GM10248 (cell line): ENCODE data around the gene PTPRN2.

Experiments used
- CTCF ChIA-PET: fragments of 300-600 bp; sonication (Branson Sonifier 250); formaldehyde crosslinking; extraction: SDS; loops from one replicate; lab custom pipeline; 2021; ENCODE audit warnings: antibody characterized with exemption; lab: Yijun Ruan, JAX
- POLR2A ChIA-PET: fragments of 350-650 bp; sonication (Branson Sonifier 250); formaldehyde crosslinking; extraction: SDS; loops from one replicate; lab custom pipeline; 2020; ENCODE audit warnings: antibody characterized with exemption; lab: Yijun Ruan, JAX
- DNase-seq: peaks from one replicate; pipeline ENCODE4 v3.0.0; 2012; ENCODE audit errors: extremely low spot score
- TF ChIP-seq, protein P1 (sequence below): IDR thresholded peaks from 2 replicates; pipeline ENCODE4 v1.5.1; 2012; ENCODE audit warnings: mild to moderate bottlenecking, low read depth; ENCODE audit errors: extremely low read depth, missing control alignments, control extremely low read depth

The PTPRN2 gene

DNA sequence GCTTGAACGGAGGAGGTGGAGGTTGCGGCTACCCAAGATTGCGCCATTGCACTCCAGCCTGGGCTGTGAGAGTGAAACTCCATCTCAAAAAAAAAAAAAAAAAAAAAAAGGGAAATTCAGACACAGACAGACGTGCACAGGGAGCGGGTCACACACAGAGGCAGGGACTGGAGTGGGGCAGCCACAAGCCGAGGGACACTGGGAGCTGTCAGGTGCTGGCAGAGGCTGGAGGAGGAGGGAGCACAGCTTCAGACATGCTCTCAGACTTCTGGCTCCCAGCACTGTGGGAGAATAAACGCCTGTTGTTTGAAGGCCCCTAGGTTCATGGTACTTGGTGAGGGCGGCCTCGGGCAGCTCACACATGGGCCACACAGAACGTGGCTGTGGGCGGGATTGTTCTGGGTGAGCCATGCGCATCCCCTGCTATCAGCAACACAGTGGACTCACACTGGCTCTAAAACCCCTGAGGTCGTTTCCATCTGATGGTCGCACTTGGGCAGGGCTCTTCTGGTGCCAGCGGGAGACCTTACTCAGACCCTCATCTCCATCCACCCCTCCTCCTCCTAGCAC is 874.9 kb downstream of the PTPRN2 start:
- TF ChIP-seq, protein P1, sequence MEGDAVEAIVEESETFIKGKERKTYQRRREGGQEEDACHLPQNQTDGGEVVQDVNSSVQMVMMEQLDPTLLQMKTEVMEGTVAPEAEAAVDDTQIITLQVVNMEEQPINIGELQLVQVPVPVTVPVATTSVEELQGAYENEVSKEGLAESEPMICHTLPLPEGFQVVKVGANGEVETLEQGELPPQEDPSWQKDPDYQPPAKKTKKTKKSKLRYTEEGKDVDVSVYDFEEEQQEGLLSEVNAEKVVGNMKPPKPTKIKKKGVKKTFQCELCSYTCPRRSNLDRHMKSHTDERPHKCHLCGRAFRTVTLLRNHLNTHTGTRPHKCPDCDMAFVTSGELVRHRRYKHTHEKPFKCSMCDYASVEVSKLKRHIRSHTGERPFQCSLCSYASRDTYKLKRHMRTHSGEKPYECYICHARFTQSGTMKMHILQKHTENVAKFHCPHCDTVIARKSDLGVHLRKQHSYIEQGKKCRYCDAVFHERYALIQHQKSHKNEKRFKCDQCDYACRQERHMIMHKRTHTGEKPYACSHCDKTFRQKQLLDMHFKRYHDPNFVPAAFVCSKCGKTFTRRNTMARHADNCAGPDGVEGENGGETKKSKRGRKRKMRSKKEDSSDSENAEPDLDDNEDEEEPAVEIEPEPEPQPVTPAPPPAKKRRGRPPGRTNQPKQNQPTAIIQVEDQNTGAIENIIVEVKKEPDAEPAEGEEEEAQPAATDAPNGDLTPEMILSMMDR = no peak
- POLR2A ChIA-PET = no interaction called here
- DNase-seq = no peak
- CTCF ChIA-PET = no interaction called here

DNA sequence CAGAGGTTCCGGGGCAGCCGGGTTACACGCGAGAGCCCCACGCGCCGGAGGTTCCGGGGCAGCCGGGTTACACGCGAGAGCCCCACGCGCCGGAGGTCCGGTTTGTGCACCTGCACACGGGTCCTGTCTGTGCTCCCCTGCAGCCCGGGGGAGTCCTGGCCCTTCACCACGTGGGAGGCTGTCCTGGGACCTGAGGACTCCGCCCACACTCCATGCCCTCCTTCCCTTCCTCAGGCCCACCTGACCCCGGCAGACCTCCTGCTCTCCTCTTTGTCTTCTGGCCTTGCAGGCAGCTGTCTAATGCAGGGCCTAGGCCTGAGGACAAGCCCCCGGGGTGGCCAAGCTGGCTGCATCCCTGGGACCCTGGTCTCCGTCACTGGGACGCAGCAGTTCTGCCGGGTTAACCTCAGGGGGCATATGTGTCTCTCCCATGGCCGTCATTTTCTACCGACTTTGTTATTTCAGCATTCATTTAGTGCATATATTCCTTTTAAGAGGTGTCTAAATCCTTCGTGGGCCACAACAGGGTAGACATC is 876.2 kb downstream of the PTPRN2 start:
- TF ChIP-seq, protein P1 = no peak
- DNase-seq = no peak
- CTCF ChIA-PET = no interaction called here
- POLR2A ChIA-PET = no interaction called here

DNA sequence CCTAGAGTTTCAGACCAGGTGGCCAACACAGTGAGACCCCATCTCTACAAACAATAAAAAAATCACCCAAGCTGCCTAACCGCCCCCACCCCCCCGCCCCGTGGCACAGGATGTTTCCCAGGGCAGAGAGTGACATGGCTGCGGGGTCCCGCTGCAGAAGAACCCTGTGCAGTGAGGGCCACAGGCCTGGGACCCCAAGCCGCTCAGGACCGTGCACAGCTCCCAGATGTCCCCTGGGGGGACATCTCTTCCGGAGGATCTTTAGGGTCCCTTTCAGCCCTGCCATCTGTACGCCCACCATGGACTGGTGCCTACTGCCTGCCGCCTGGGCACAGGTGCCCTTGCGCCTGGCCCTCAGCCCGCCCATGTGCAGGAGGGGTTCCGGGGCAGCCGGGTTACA is 877.2 kb downstream of the PTPRN2 start:
- POLR2A ChIA-PET = no interaction called here
- CTCF ChIA-PET = no interaction called here
- TF ChIP-seq, protein P1 = no peak
- DNase-seq = no peak

DNA sequence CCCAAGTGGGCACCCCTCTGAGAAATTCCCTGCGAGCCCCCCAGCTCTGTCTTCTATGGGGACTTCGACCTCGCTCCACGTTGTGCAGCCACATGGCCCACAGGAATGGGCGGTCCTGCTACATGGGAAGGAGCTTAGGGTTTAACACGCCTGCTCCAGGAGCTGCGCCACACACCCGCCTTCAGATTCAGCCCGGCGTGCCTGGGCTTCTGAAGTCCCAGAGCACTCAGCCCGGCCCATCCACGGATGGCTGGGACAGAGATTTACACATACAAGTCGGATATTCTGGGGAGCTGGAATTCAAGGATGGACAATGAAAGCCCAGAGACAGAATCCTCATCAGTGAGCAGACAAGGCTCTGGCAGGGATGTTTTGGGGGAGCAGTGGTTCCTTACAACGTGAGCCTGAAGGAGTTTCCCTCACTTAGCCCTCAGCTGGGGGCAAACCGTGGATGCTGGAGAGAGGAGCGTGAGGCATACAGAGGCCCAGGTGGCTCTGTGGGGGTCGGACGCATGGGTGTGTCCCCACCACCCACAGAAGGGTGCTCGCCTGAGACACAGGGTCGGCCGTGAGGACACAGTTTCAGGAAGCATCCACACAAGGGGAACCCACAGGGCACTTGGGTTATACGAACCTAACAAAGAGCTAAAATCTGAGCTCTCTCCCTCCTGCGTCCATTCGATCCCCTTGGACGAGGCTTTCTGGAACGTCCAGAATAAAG is 877.9 kb downstream of the PTPRN2 start:
- TF ChIP-seq, protein P1 = no peak
- POLR2A ChIA-PET = no interaction called here
- DNase-seq = no peak
- CTCF ChIA-PET = no interaction called here

DNA sequence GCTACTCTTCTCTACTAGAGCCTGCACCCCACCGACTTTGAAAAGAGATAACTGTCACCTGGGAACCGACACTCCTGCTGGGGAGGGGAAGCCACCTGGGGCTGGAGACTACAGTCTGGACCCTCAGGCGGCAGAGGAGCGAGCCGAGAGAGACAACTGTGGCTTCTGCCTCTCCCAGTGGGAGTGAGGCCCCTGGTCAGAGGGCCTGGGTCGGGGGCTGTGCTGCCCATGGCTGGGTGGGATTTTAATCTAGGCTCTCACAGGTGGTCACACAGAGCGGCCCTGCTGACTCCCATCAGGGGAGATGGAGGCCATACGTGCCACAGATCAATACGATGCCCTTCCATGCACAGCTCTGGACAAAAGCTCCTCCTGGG is 878.7 kb downstream of the PTPRN2 start:
- TF ChIP-seq, protein P1 = no peak
- POLR2A ChIA-PET = no interaction called here
- DNase-seq = no peak
- CTCF ChIA-PET = no interaction called here

DNA sequence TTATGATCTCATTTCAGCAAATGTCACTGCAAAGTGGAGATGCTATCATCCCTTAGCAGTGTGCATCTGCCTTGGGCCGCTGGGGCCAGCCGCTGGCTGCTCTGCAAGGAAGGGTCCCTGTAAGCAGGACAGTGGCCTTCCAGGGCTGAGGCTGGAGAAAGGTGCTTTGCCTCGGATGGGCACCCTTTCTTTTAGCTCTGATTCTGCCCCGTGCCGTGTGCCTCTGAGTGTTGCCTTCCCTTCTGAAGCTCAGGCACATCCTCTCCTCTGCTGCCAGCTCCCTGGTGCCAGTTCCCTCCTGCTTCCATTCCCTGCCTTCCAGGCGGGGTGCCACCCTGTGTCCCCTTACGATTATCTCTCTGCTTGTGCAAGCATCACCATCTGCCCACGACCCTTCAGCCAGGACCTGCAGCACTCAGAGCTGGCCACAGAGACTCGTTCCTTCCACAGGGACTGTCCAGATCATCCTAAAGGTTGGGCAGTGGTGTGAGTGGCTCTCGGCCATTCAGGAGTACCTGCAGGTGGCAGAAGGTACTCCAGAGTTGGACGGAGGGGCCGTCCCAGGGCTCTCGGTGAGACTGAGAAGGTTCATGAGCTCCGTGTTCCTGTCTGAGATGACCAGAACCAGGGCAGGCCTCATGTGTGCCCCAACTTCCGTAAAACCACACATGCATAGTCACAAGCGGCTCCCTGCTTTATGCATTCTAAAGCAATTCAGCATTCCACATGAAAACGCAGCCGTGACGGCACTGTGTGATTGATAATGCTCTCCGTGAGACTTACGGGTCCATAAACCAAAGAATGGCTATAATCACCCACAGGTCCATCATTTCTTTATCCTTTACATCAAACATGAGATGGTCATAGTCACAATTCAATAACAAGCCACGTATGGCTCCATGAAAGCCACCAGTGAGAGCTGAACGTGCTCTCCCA is 879.4 kb downstream of the PTPRN2 start:
- POLR2A ChIA-PET = no interaction called here
- no peak for DNase-seq
- TF ChIP-seq, protein P1 = no peak
- CTCF ChIA-PET = no interaction called here
